ENCODE results near the gene C17orf100. TPM values are rescaled to one million over a fixed set of nuclear protein-coding genes. Genes with fewer than 3 reads are reported as not detected.

The C17orf100 gene
- total and polyA plus RNA-seq, 2 of the 13 experiments (the other 11 are each of a cell fraction or from before 2014, with no cell fraction given): 3.6 to 8.7 TPM

GRCh38 chr17:6640536-6641246, 10.9 kb upstream of the C17orf100 start, which contains the start of the genes KIAA0753 and TXNDC17 (continued):
- TF ChIP-seq ZNF784 (CRISPR knock-in tag; IDR thresholded peaks at IDR 0.05; ENCODE audit: borderline replicate concordance): peak; percentile 77
- TF ChIP-seq PCBP2 (optimal IDR thresholded peaks at IDR 0.05; ENCODE audit: low read depth, low read length, poor library complexity, severe bottlenecking): no peak
- TF ChIP-seq MED1 (CRISPR knock-in tag; IDR thresholded peaks at IDR 0.05): peak; percentile 75
- TF ChIP-seq ZC3H4 (CRISPR knock-in tag; IDR thresholded peaks at IDR 0.05; ENCODE audit: borderline replicate concordance): no peak
- no peak for TF ChIP-seq ZBTB1 (CRISPR knock-in tag; IDR thresholded peaks at IDR 0.05; ENCODE audit: borderline replicate concordance)
- TF ChIP-seq, protein P1, sequence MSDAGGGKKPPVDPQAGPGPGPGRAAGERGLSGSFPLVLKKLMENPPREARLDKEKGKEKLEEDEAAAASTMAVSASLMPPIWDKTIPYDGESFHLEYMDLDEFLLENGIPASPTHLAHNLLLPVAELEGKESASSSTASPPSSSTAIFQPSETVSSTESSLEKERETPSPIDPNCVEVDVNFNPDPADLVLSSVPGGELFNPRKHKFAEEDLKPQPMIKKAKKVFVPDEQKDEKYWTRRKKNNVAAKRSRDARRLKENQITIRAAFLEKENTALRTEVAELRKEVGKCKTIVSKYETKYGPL (CRISPR knock-in tag; IDR thresholded peaks at IDR 0.05): no peak
- no peak for TF ChIP-seq CBX2 (IDR thresholded peaks at IDR 0.05; ENCODE audit: low read depth, low read length)
- peak; percentile 71; the same call in 1 of the 2 replicates for TF ChIP-seq CBX2 (CRISPR knock-in tag; IDR thresholded peaks at IDR 0.05; ENCODE audit: low read depth)
- TF ChIP-seq ZNF614 (CRISPR knock-in tag; IDR thresholded peaks at IDR 0.05; ENCODE audit: borderline replicate concordance): peak; percentile 68; the same call in 1 of the 2 replicates
- TF ChIP-seq HNRNPH1 (optimal IDR thresholded peaks at IDR 0.05; ENCODE audit: low read depth, low read length): no peak
- TF ChIP-seq ATF7-NPFF (CRISPR knock-in tag; IDR thresholded peaks at IDR 0.05; ENCODE audit: low read depth): peak; percentile 37; the same call in 1 of the 2 replicates
- peak; percentile 58; the same call in 1 of the 2 replicates for TF ChIP-seq NFKBIZ (CRISPR knock-in tag; IDR thresholded peaks at IDR 0.05)
- TF ChIP-seq KDM3A (CRISPR knock-in tag; IDR thresholded peaks at IDR 0.05; ENCODE audit: low read depth): no peak
- TF ChIP-seq RFX1 (IDR thresholded peaks at IDR 0.05): peak; percentile 96
- TF ChIP-seq NR1H2 (CRISPR knock-in tag; IDR thresholded peaks at IDR 0.05; ENCODE audit: borderline replicate concordance, low read depth): no peak; the same call in 1 of the 2 replicates
- no peak for TF ChIP-seq RNF2 (conservative IDR thresholded peaks at IDR 0.05; ENCODE audit: low read depth)
- TF ChIP-seq ZBED4 (CRISPR knock-in tag; IDR thresholded peaks at IDR 0.05; ENCODE audit: borderline replicate concordance): peak; percentile 77; the same call in 1 of the 2 replicates
- TF ChIP-seq BCL6 (CRISPR knock-in tag; IDR thresholded peaks at IDR 0.05): peak; percentile 21; the same call in 1 of the 2 replicates
- TF ChIP-seq RFX3 (CRISPR knock-in tag; IDR thresholded peaks at IDR 0.05): peak; percentile 98
- peak; percentile 32; the same call in 1 of the 2 replicates for TF ChIP-seq ZBTB21 (CRISPR knock-in tag; IDR thresholded peaks at IDR 0.05)
- TF ChIP-seq ZNF251 (CRISPR knock-in tag; IDR thresholded peaks at IDR 0.05): no peak
- 0 out of 2 replicates have a peak, but pooled peaks have one; percentile 77 for TF ChIP-seq ZNF468 (CRISPR knock-in tag; IDR thresholded peaks at IDR 0.05)
- 0 out of 2 replicates have a peak, but pooled peaks have one; percentile 7 for TF ChIP-seq FOXK1 (CRISPR knock-in tag; IDR thresholded peaks at IDR 0.05; ENCODE audit: borderline replicate concordance, low read depth)
- TF ChIP-seq IRF9 (CRISPR knock-in tag; IDR thresholded peaks at IDR 0.05; ENCODE audit: borderline replicate concordance): no peak; the same call in 1 of the 2 replicates
